ENCODE data around the gene FNDC3B.
"Not testable (repeated sequence)": the region's sequence is repeated elsewhere in the genome, so short reads cannot be mapped to it uniquely, and the experiment has no call there.

FNDC3B gene

DNA sequence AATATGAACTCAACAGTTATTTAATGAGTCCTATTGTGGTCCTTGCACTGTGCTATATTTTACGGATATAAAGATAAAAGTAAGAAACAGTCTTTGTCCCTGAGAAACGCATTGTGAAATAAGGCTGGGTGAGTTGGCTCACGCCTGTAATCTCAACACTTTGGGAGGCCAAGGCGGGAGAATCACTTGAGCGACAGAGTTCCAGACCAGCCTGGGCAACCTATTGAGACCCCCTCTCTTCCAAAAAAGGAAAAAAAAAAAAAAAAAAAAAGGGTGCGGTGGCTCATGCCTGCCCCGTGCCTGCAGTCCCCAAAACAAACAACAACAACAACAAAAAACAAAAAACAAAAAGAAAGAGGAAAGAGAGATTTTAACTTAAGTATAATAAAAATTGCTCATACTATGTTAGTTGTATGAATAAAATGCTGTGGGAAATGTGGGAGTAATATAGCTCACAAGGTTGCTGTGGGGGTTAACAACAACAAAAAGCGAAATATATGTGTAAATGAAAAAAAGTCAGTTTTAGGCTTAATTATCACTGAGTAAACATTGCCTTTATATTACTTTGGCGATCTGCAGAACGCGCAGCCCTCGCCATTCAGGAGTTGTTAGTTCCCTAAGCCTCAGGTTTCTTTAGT lies 461 bp upstream of the FNDC3B start:
- peak in 1 of 3 donors; percentile 21 for DNase-seq
- 40% methylated on average over 7 of the region's 12 CpGs for WGBS (ENCODE audit: insufficient coverage)
- H3K36me3 ChIP-seq (ENCODE audit: control insufficient read depth in 4 of 4, insufficient read depth in 4 of 4, low read length in 3 of 4) = no peaks in the 10 kb centered on the region
- no peaks in the 10 kb centered on the region for H3K27me3 ChIP-seq (replicated peaks in 2 of 5; ENCODE audit: control insufficient read depth in 4 of 5, insufficient read depth in 5 of 5, low read length in 4 of 5)
- H3K27ac ChIP-seq (ENCODE audit: insufficient read depth in 1 of 2, low read depth in 1 of 2, low read length in 2 of 2, poor library complexity in 1 of 2, severe bottlenecking in 2 of 2) = peak overlapping the region in 1 of 2 experiments; percentile 57
- ChIA-PET CTCF (interaction anchor here (0.8 to 2.7 kb wide), 6 partner anchors 8 to 238 kb away, joined by 3 to 7 read pairs (median 3); no protein-coding TSS in a partner anchor), POLR2A (interaction anchor here (0.6 to 0.8 kb wide), 2 partner anchors 19 to 323 kb away, joined by 3 read pairs; no protein-coding TSS in a partner anchor)
- peaks cover 0 to 37% (median 11%) of the 10 kb centered on the region in 4 experiments for H3K4me1 ChIP-seq (ENCODE audit: control extremely low read depth in 1 of 4, control insufficient read depth in 4 of 4, insufficient read depth in 4 of 4, low read length in 3 of 4)
- peaks cover 0 to 3% (median 0%) of the 10 kb centered on the region in 5 experiments for H3K9me3 ChIP-seq (ENCODE audit: control extremely low read depth in 1 of 5, control insufficient read depth in 4 of 5, insufficient read depth in 2 of 5, low read depth in 1 of 5, low read length in 4 of 5)
- H3K4me3 ChIP-seq (ENCODE audit: control insufficient read depth in 1 of 7, extremely low read depth in 1 of 7, insufficient read depth in 4 of 7, low read depth in 2 of 7, low read length in 6 of 7) = peak overlapping the region in 6 of 7 experiments; percentile 79 to 93 (median 84)

DNA sequence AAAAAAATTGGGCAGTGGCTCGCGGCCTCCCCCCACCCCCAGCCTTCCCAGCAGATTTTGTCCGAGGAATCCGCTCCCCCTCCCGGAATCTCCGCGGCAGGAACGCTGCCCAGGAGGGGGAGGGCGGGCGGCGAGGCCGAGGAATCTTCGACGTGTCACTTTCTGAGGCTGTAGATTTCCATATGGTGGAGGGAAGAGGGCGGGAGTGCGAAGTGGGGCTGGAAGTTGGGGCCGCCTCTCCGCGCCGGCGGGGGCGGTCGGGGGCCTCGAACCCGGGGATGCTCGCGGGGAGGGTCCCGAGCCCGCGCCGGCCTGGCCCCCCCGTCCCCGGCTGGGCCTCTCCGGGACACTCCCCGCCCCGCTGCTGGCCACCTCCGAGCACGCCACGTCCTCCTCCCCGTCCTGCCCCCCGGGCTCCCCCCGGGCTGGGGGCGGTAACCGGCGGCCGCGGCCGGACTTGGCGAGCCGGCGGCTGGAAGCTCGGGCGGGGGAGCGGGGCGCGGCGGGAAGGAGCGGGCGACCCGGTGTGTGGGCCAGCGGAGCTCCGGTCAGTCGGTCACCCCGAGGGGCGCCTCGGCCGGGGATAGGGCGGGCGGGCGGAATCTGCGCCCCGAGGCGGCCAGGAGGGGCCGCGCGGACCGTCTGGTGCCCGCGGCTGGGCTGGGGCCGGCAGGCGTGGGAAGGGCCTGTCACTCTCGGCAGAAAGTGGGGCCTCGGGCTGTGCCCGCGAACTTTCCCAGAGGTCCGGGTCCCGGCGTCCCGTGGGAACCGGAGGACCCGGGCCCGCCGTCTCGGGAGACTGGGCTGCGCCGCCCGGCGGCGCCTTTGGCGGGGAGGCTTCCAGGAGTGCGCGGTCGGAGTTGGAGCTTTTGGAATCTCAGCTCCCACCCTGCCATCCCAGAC lies 951 bp downstream of the FNDC3B start:
- POLR2A ChIA-PET = interaction anchor here (1.1 kb wide), 1 partner anchor 233 kb away, joined by 3 read pairs; no protein-coding TSS in a partner anchor
- peak overlapping the region; percentile 77 to 89 for H3K27ac ChIP-seq (ENCODE audit: insufficient read depth in 1 of 2, low read depth in 1 of 2, low read length in 2 of 2, poor library complexity in 1 of 2, severe bottlenecking in 2 of 2)
- CTCF ChIA-PET = interaction anchor here (0.9 to 1.1 kb wide), 2 partner anchors 45 to 60 kb away, joined by 3 read pairs; no protein-coding TSS in a partner anchor
- no peaks in the 10 kb centered on the region for H3K9me3 ChIP-seq (ENCODE audit: control extremely low read depth in 1 of 5, control insufficient read depth in 4 of 5, insufficient read depth in 2 of 5, low read depth in 1 of 5, low read length in 4 of 5)
- H3K4me1 ChIP-seq (ENCODE audit: control extremely low read depth in 1 of 4, control insufficient read depth in 4 of 4, insufficient read depth in 4 of 4, low read length in 3 of 4) = peaks cover 0 to 41% (median 11%) of the 10 kb centered on the region in 4 experiments
- DNase-seq = peak; percentile 9 to 47 (median 33)
- no peaks in the 10 kb centered on the region for H3K27me3 ChIP-seq (replicated peaks in 2 of 5; ENCODE audit: control insufficient read depth in 4 of 5, insufficient read depth in 5 of 5, low read length in 4 of 5)
- H3K36me3 ChIP-seq (ENCODE audit: control insufficient read depth in 4 of 4, insufficient read depth in 4 of 4, low read length in 3 of 4) = peaks cover 0 to 2% (median 0%) of the 10 kb centered on the region in 4 experiments
- WGBS (ENCODE audit: insufficient coverage) = under 1% methylated on average over 88 of the region's 103 CpGs
- H3K4me3 ChIP-seq (ENCODE audit: control insufficient read depth in 1 of 7, extremely low read depth in 1 of 7, insufficient read depth in 4 of 7, low read depth in 2 of 7, low read length in 6 of 7) = peak overlapping the region; percentile 79 to 98 (median 87)

DNA sequence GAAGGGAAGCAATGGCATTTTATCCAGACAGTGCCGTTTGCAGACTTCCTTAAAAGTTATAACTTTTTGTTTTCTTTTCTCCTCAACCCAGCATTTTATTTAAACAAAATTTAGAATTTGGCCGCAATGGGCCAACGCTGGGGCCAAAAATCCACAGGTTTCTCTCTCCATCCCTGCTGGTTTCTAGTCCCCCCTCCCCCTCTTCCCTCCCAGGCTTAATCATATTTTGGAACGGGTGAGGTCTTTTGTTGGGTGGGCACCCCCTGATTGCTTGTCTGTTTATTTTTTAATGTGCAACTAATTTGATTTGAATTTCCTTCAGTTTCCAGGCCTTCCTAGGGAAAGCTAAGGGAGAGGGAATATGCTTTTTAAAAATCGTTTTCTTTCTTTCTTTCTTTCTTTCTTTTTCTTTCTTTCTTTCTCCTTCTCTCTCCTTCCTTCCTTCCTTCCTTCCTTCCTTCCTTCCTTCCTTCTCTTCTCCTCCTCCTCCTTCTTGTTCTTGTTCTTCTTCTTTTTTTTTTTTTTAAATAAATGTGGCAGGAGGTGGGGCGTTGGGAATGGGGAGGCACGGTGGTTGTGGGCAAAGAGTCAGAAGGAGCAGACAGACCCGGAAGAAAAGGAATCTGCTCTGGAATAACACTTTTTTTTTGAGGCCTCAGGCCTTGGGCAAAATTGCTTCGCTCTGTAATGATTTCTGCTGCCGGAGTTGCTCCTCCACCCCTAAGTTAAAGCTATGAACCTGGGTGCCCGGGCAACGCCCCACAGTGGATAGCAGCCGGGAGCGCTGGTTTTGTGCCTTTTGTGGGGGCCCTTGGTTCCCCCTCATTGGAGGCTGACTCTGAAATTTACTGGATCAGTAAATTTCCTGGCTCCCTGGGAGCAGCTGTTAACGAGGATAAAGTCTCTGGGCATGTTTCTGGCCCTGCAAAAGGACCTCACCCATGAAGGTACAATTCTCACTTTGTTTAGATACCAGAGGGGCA lies 1.9 kb downstream of the FNDC3B start:
- Histone ChIP-seq H3K27ac (ENCODE audit: insufficient read depth in 1 of 2, low read depth in 1 of 2, low read length in 2 of 2, poor library complexity in 1 of 2, severe bottlenecking in 2 of 2) (peak overlapping the region in 1 of 2 experiments; percentile 89), H3K36me3 (ENCODE audit: control insufficient read depth in 4 of 4, insufficient read depth in 4 of 4, low read length in 3 of 4) (peaks cover 0 to 11% (median 1%) of the 10 kb centered on the region in 4 experiments), H3K9me3 (ENCODE audit: control extremely low read depth in 1 of 5, control insufficient read depth in 4 of 5, insufficient read depth in 2 of 5, low read depth in 1 of 5, low read length in 4 of 5) (no peaks in the 10 kb centered on the region), H3K4me3 (ENCODE audit: control insufficient read depth in 1 of 7, extremely low read depth in 1 of 7, insufficient read depth in 4 of 7, low read depth in 2 of 7, low read length in 6 of 7) (peak overlapping the region; percentile 79 to 98 (median 87)), H3K27me3 (replicated peaks in 2 of 5; ENCODE audit: control insufficient read depth in 4 of 5, insufficient read depth in 5 of 5, low read length in 4 of 5) (no peaks in the 10 kb centered on the region), H3K4me1 (ENCODE audit: control extremely low read depth in 1 of 4, control insufficient read depth in 4 of 4, insufficient read depth in 4 of 4, low read length in 3 of 4) (peaks cover 0 to 41% (median 11%) of the 10 kb centered on the region in 4 experiments)
- WGBS (ENCODE audit: insufficient coverage) = 80% methylated on average over 12 of the region's 15 CpGs
- peak in 1 of 3 donors; percentile 27 for DNase-seq
- CTCF ChIA-PET = interaction anchor here (0.9 to 1.2 kb wide), 6 partner anchors 12 to 67 kb away, joined by 3 read pairs; no protein-coding TSS in a partner anchor
- POLR2A ChIA-PET = interaction anchor here (1.1 kb wide), 1 partner anchor 232 kb away, joined by 3 read pairs; no protein-coding TSS in a partner anchor

DNA sequence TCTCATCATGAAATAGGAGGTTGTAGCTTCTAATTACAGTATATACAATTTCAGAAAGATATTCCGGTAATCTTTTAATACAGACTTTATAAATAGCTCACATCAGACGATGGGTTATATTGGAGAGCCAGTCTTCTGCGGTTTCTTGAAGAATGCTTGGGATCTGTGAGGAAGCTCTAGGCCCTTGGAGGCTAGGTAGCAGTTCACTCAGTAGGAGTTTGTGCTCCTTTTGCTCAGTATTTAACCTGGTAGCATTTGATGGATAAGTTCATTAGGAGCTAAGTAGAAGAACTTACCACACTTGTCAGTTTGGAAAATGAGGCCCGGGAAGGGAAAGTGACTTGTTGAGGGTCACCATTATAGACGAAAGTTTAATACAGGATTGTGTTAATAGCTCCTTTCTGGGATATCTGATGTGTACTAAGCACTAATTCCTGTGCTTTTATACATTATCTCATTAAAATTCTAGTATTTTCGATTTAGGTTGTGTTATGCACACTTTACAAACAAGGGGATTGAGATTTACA lies 2.8 kb downstream of the FNDC3B start:
- no peaks in the 10 kb centered on the region for H3K9me3 ChIP-seq (ENCODE audit: control extremely low read depth in 1 of 5, control insufficient read depth in 4 of 5, insufficient read depth in 2 of 5, low read depth in 1 of 5, low read length in 4 of 5)

DNA sequence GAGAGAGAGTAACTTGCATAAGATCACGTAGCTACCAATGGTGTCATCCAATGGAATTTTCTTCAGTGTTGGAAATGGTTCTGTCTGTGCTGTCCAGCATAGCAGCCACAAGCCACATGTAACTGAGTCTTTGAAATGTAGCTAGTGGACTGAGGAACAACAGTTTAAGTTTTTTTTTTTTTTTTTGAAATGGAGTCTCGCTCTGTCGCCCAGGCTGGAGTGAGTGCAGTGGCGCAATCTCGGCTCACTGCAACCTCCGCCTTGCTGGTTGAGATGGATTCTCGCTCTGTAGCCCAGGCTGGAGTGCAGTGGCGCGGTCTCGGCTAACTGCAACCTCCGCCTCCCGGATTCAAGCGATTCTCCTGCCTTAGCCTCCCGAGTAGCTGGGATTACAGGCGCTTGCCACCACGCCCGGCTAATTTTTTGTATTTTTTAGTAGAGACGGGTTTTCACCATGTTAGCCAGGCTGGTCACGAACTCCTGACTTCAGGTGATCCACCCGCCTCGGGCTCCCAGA lies 3.3 kb downstream of the FNDC3B start:
- DNase-seq; H3K27me3 ChIP-seq (replicated peaks in 2 of 5; ENCODE audit: control insufficient read depth in 4 of 5, insufficient read depth in 5 of 5, low read length in 4 of 5); H3K4me3 ChIP-seq (ENCODE audit: control insufficient read depth in 1 of 7, extremely low read depth in 1 of 7, insufficient read depth in 4 of 7, low read depth in 2 of 7, low read length in 6 of 7); POLR2A ChIA-PET; H3K27ac ChIP-seq (ENCODE audit: insufficient read depth in 1 of 2, low read depth in 1 of 2, low read length in 2 of 2, poor library complexity in 1 of 2, severe bottlenecking in 2 of 2); H3K9me3 ChIP-seq (ENCODE audit: control extremely low read depth in 1 of 5, control insufficient read depth in 4 of 5, insufficient read depth in 2 of 5, low read depth in 1 of 5, low read length in 4 of 5): not testable (repeated sequence)
- Histone ChIP-seq H3K4me1 (ENCODE audit: control extremely low read depth in 1 of 4, control insufficient read depth in 4 of 4, insufficient read depth in 4 of 4, low read length in 3 of 4) (peaks cover 0 to 40% (median 11%) of the 10 kb centered on the region in 4 experiments), H3K36me3 (ENCODE audit: control insufficient read depth in 4 of 4, insufficient read depth in 4 of 4, low read length in 3 of 4) (peaks cover 0 to 16% (median 1%) of the 10 kb centered on the region in 4 experiments)
- 100% methylated on average over 19 of the region's 21 CpGs for WGBS (ENCODE audit: insufficient coverage)
- CTCF ChIA-PET = interaction anchor here (1.0 to 1.2 kb wide), 2 partner anchors 14 to 111 kb away, joined by 3 read pairs; no protein-coding TSS in a partner anchor

More for the DNA sequence above, 2.8 kb downstream of the FNDC3B start:
- Histone ChIP-seq H3K4me1 (ENCODE audit: control extremely low read depth in 1 of 4, control insufficient read depth in 4 of 4, insufficient read depth in 4 of 4, low read length in 3 of 4) (peaks cover 0 to 41% (median 11%) of the 10 kb centered on the region in 4 experiments), H3K4me3 (ENCODE audit: control insufficient read depth in 1 of 7, extremely low read depth in 1 of 7, insufficient read depth in 4 of 7, low read depth in 2 of 7, low read length in 6 of 7) (peak overlapping the region in 1 of 7 experiments; percentile 34), H3K27ac (ENCODE audit: insufficient read depth in 1 of 2, low read depth in 1 of 2, low read length in 2 of 2, poor library complexity in 1 of 2, severe bottlenecking in 2 of 2) (no peak overlapping the region), H3K36me3 (ENCODE audit: control insufficient read depth in 4 of 4, insufficient read depth in 4 of 4, low read length in 3 of 4) (peaks cover 0 to 11% (median 1%) of the 10 kb centered on the region in 4 experiments), H3K27me3 (replicated peaks in 2 of 5; ENCODE audit: control insufficient read depth in 4 of 5, insufficient read depth in 5 of 5, low read length in 4 of 5) (no peaks in the 10 kb centered on the region)
- CTCF ChIA-PET = interaction anchor here (0.9 to 1.2 kb wide), 5 partner anchors 13 to 111 kb away, joined by 3 read pairs; no protein-coding TSS in a partner anchor
- WGBS (ENCODE audit: insufficient coverage) = 100% methylated on average over 3 of the region's 6 CpGs
- POLR2A ChIA-PET = no interaction called here
- no peak for DNase-seq
